ENCODE data around the gene RPS14.

Gene RPS14

DNA sequence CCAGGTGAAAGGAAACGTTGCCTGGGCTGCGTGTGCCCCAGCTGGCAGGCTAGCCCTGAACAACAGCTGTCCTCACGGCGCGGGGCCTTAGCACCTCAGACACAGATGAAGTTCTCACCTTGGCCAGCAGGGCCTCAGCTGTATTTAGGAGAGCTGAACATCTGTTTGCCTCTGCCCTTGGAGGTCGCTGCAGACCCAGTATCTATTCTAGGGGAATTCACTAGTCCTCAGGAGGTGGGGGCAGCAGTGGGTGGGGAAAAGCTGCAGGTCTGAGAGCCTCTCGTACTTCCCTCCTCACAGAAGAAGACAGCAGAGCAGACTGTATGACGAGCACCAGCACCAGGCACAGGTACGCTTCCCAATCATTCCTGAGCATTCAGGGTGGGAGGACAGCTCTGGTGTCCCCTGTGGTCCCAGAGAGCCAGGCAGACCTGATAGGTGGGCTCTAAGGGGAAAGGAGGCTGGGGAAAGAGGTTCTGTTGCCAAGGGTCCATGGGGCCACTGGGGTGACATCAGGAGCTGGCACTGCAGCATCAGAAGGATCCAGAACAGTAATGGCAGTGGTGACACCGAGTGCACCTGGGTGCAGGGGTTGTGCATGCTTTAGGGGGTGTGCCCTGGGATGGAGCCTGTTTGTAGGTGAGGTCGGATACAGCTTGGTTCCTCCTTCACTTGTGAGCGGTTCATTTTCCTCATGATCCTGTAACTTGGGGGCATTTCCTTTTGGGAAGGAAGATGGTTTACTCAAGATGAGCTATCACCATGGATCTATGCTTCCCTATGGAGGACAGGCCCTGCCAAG, 50.6 kb downstream of the RPS14 start:
- DNase-seq = no peak

DNA sequence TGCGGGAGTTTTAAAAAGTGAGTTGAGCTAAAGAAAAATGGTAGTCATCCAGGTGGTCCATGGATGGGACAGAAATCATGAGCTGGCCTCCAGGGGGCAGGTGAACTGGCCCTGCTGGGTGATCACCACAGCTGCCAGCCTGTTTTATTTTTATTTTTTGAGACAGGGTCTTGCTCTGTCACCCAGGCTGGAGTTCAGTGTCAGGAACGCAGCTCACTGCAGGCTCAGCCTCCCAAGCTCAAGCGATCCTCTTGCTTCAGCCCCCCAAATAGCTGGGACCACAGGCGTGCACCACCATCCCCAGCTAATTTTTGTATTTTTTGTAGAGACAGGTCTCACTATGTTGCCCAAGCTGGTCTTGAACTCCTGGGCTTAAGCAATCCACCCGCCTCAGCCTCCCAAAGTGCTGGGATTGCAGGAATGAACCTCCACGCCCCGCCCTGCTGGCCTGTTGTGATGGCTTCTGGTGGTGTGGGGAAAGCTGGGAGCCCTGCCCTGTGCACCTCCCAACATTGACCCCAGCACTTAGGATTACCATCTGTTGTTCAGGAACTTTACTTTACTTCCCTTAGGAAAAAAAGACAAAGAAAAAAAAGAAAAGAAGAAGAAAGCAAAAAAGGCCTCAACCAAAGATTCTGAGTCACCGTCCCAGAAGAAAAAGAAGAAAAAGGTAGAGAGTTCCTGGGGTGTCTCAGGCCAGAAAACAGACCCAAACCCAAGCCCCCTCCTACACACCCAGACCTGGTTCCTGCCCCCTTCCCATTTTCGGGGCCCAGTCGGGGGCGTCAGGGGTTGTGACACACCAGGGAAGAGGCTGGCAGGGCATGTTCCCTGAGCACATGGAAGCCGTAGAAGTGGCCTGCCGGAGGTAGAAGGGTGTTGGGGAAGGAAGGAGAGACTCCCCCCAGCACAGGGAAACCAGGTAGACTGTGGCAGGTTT, 51.5 kb downstream of the RPS14 start:
- DNase-seq = no peak

DNA sequence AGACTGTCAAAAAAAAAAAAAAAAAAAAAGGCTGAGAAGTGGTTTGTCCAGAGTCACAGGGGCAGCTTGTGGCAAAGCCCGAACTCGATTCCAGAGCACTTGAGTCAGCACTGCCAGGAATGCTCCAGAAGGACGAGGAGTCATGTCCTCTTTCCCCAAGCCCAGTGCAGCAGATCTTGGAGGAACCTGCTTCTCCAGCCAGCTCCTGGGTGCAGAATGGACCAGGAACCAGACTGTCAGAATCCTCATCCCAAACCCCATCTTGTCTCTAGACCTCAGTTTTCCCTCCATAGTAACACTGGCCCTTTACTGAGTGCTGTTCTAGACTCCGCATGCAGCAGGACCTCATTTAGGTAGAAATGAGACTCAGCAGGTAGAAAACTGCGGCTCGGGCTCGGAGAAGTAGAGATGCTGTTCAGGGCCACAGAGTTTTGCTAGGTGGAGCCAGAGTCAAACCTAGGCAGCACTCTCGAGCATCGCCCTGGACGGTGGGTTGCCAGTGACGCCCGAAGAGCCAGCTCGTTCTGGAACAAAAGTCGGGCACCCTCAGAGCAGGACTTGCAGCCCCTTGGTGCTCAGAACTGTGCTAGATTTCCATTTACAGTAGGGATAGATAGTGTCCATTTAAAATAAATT, 52.3 kb downstream of the RPS14 start:
- DNase-seq = no peak

DNA sequence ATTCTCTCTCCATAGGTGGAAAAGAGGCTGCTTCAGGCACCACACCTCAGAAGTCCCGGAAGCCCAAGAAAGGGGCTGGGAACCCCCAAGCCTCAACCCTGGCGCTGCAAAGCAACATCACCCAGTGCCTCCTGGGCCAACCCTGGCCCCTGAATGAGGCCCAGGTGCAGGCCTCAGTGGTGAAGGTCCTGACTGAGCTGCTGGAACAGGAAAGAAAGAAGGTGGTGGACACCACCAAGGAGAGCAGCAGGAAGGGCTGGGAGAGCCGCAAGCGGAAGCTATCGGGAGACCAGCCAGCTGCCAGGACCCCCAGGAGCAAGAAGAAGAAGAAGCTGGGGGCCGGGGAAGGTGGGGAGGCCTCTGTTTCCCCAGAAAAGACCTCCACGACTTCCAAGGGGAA, 53.3 kb downstream of the RPS14 start:
- no peak for DNase-seq

DNA sequence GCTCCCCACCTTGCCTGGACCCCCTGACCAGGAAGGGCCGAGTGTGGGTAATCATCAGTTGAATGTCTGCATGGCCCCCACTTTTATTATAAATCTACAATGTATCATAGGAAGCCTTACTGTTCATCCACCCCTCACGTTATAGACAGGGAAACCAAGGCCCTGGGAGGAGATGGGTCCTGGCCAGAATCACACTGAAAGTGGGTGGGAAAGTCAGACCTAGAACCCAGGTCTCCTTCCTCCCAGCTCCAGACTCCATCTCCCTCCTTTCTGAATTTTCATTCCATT, 53.9 kb downstream of the RPS14 start:
- DNase-seq = no peak

DNA sequence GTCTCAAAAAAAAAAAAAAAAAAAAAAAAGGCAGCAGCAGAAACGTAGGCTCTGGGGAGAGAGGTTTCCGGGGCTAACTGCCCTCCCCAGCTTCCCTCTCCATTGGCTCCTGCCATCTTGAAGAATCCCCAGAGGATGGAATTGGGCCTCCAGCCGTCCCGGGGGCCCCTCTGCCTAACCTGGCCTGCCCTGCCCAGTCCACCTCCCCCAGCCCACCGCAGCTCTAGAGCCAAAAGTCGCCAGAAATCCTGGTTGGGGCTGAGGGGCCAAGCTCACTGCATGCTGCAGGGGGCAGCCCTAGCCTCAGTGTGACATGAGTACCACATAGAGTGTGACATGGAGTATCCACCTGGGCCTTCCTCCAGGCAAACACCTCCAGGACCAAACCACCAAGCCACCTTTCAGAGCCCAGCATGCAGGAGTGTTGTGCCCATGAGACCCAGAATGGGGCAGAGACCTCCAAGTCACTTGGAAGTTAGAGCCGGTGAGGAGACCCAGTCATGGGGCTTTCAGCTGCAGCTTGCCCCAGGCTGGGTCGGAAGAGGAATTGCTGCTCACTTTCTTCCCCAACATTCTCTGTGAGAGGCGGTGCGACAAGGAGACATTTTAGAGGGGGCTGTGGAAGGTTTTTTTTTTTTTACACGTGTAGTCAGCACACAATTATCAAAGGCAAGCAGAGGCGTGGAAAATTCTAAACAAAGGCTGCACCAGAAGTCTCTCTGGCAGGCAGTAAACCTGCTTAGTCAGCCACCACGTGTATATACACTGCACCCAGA, 54.4 kb downstream of the RPS14 start:
- no peak for DNase-seq

DNA sequence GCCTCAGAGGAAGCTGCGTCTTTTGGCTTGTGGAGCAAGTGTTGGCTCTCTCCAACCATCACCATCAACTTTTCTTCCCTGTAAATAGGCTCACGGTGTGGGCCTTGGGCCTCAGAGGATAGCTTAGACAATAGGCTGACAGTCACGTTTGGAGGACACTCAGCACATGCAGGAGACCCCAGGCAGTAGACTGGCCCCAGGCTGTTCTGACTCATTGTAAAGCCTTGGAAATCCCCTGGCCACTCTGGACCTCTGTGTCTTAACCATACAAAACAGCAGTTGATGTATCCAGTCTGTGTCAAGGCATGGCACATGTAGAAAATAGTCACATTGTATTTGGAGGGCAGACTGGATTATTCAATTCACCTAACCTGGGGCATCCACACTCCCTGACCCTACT, 55.4 kb downstream of the RPS14 start:
- no peak for DNase-seq

DNA sequence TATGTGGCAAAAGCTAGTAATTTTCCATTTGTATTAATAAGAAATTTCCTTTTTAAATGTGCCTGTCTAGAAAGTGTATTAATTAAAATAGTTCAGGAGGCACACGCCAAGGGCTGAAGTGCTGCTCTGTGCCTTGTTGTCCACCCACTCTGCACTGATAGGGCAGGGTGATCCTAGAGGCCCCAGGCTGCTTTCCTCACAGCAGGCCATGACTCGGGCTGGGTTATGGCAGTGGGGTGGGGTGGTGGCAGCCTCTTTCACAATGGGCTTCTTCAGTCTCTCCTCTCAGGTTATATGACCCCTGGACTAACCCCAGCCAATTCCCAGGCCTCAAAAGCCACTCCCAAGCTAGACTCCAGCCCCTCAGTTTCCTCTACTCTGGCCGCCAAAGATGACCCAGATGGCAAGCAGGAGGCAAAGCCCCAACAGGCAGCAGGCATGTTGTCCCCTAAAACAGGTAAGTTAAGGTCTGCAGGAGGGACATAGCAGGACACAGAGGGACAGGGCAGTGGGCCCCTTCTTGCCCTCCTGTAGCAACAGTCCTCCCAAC, 56.4 kb downstream of the RPS14 start:
- no peak for DNase-seq

DNA sequence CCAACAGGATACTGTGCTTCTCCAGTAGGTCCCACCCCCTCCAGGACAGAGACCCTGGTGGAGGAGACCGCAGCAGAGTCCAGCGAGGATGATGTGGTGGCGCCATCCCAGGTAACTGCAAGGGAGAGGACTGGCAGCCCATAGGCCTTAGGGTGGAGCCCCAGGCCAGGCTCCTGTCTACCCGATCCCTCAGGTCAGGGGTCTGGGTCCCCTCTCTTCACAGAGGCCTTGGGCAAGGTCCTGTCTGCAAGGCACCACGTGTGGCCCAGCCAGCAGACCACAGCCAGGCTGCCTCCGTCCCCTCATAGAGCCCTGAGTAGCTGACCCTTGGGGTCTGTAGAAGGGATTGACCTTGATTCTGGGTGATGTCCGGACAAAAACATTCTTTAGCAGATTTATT, 56.9 kb downstream of the RPS14 start:
- no peak for DNase-seq

All from NCI-H1417 treated with DMSO at 0.1 percent for 48 hours (cell line).